HL-60 (cell line): Measurements from ENCODE around the gene TSPYL6.

Experiments
- DNase-seq, 2 experiments: peaks; one replicate each; pipeline ENCODE4 v3.0.0-alpha.2; 2010 to 2020; ENCODE audit warnings: low read depth in 1 of 2, low spot score in 1 of 2
- H3K27ac ChIP-seq: fragments of 250-450 bp; sonication (Bioruptor Pico); replicated peaks from 2 replicates; pipeline ENCODE4 v1.5.1; 2020; ENCODE audit warnings: mild to moderate bottlenecking, moderate library complexity
- H3K27me3 ChIP-seq: fragments of 250-450 bp; sonication (Bioruptor Pico); 2 replicates; pipeline ENCODE4 v1.5.1; 2021; ENCODE audit warnings: mild to moderate bottlenecking, moderate library complexity; ENCODE audit not compliant: insufficient read depth, poor library complexity, severe bottlenecking
- H3K4me3 ChIP-seq: replicated peaks from 2 replicates; pipeline ENCODE4 v1.5.1; 2011; ENCODE audit warnings: mild to moderate bottlenecking, control low read depth, low read length; ENCODE audit not compliant: insufficient read depth
- CTCF ChIP-seq: IDR thresholded peaks from one replicate; pipeline ENCODE4 v1.5.1; 2011; ENCODE audit warnings: low read length, control low read depth, inconsistent platforms; ENCODE audit not compliant: insufficient read depth
- GABPA ChIP-seq: IDR thresholded peaks from 2 replicates; pipeline ENCODE4 v1.6.1; 2012; ENCODE audit warnings: low read depth
- POLR2AphosphoS5 ChIP-seq: IDR thresholded peaks from 2 replicates; pipeline ENCODE4 v1.6.1; 2012; ENCODE audit warnings: low read depth
- REST ChIP-seq: IDR thresholded peaks from 2 replicates; pipeline ENCODE4 v1.6.1; 2012; ENCODE audit warnings: low read depth; ENCODE audit not compliant: insufficient replicate concordance
- SPI1 ChIP-seq: IDR thresholded peaks from 2 replicates; pipeline ENCODE4 v1.6.1; 2012; ENCODE audit warnings: low read depth, mild to moderate bottlenecking, borderline replicate concordance

TSPYL6 gene

GRCh38 chr2:54239427-54239826 is 16.6 kb downstream of the TSPYL6 start:
- TF ChIP-seq REST: no peak
- TF ChIP-seq SPI1: no peak
- no peak for TF ChIP-seq CTCF
- TF ChIP-seq POLR2AphosphoS5: no peak
- no peak for TF ChIP-seq GABPA
- no peak overlapping the region for H3K27ac ChIP-seq
- H3K4me3 ChIP-seq: no peak overlapping the region
- peaks cover 2% of the 10 kb centered on the region for H3K27me3 ChIP-seq
- DNase-seq: no peak

GRCh38 chr2:54237428-54237827 is 18.6 kb downstream of the TSPYL6 start:
- Histone ChIP-seq H3K27ac (no peak overlapping the region), H3K4me3 (no peak overlapping the region), H3K27me3 (peaks cover 2% of the 10 kb centered on the region)
- TF ChIP-seq SPI1 (no peak), POLR2AphosphoS5 (no peak), CTCF (no peak), GABPA (no peak), REST (no peak)
- DNase-seq: no peak

- no peaks in the 10 kb centered on the region for H3K27me3 ChIP-seq
- TF ChIP-seq REST: no peak
- no peak for TF ChIP-seq POLR2AphosphoS5
- no peak for TF ChIP-seq SPI1
- TF ChIP-seq CTCF: no peak
Observed at GRCh38 chr2:54233832-54234649, 22.0 kb downstream of the TSPYL6 start.

More at GRCh38 chr2:54233832-54234649, 22.0 kb downstream of the TSPYL6 start:
- no peak overlapping the region for H3K27ac ChIP-seq
- no peak for DNase-seq
- no peak overlapping the region for H3K4me3 ChIP-seq
